22Rv1 (cell line): ENCODE measurements around the gene SMOC2.

Experiments
- H3K27ac ChIP-seq: fragments of 450-650 bp; 2 replicates; pipeline ENCODE4 v1.5.1; 2017
- CTCF ChIP-seq: fragments of 450-650 bp; IDR thresholded peaks from 2 replicates; pipeline ENCODE4 v1.5.1; 2017; ENCODE audit warnings: mild to moderate bottlenecking
- ZFX ChIP-seq: fragments of 450-650 bp; IDR thresholded peaks from 2 replicates; pipeline ENCODE4 v1.6.1; 2017; ENCODE audit warnings: antibody characterized with exemption, borderline replicate concordance

SMOC2 gene

GRCh38 chr6:168420706-168421105, 20.3 kb upstream of the SMOC2 start:
- no peak for TF ChIP-seq ZFX
- no peak overlapping the region for H3K27ac ChIP-seq

DNA sequence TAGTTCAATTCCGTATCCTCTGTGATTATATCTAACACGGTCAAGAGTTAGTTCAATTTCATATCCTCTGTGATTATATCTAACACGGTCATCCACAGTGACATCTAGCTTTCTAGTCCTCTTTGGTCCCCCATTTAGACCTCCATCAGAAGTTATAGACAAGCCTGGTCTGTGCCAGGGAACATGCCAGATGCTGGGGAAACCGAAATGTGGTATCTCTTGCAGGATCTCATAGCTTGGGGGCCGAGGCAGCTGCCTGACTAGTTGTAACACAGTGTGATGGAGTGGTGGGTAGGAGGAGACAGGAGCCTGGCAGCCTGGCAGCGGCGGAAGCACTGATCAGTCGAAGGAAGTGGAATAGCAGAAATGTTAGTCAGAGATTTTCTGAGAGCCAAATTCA, 13.8 kb upstream of the SMOC2 start:
- TF ChIP-seq ZFX (no peak), CTCF (no peak)
- no peak overlapping the region for H3K27ac ChIP-seq

GRCh38 chr6:168428052-168428826, 12.7 kb upstream of the SMOC2 start:
- no peak overlapping the region for H3K27ac ChIP-seq
- TF ChIP-seq CTCF (no peak), ZFX (no peak)

GRCh38 chr6:168428863-168429262, 12.1 kb upstream of the SMOC2 start:
- no peak overlapping the region for H3K27ac ChIP-seq
- TF ChIP-seq CTCF, result no peak
- TF ChIP-seq ZFX, result no peak

- no peak overlapping the region for H3K27ac ChIP-seq
- TF ChIP-seq CTCF (no peak), ZFX (no peak)
Measured at GRCh38 chr6:168432196-168432595, 8.8 kb upstream of the SMOC2 start.

- no peak overlapping the region for H3K27ac ChIP-seq
- no peak for TF ChIP-seq ZFX
- TF ChIP-seq CTCF, result no peak
Measured at GRCh38 chr6:168433898-168434297, 7.1 kb upstream of the SMOC2 start.

DNA sequence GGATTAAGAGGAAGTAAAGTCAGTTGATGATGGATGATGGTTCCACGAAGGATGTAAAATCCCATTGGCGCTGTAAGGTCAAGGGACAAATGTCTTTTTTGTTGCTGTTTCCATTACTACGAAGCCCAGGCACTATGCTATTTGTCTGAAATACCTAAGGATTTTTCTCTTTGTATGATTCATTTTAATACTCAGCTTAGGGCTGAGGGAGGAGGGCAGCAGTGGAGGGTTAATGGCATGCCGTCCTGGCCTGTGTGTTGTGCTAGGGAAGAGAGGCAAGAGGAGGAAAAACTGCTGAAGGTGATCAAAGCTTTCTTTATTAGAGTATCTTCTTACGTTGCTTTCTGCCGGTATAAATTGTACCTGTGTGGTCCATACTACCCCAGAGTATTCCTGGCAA, 6.5 kb upstream of the SMOC2 start:
- H3K27ac ChIP-seq, result no peak overlapping the region
- no peak for TF ChIP-seq ZFX
- no peak for TF ChIP-seq CTCF

DNA sequence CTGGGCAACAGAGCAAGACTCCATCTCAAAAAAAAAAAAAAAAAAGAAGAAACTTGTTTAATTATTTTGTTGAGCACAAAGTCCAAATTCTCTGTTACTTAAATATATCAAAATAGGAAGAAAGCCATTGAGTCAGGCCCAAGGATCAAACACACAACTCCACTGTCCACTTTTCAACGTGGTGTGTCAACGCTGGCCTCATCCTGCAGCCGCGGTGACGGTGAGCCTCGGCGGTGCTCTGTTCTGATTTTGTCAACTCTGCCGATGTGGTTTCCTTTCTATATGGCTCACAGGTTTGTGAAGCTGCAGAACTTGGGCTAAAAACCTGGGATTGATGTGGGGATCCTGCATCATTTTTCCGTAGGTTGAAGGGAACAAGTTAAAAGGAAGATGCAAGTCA, 3.2 kb upstream of the SMOC2 start:
- no peak overlapping the region for H3K27ac ChIP-seq
- TF ChIP-seq CTCF (no peak), ZFX (no peak)
